GM23338 (cell line): ENCODE measurements around the gene DUSP7. TPM values are rescaled to one million over a fixed set of nuclear protein-coding genes. Genes with fewer than 3 reads are reported as not detected.

ENCODE experiments used
- ATAC-seq: fragments of 200-7000 bp; cut with Tn5 transposase; 3 replicates; pipeline ENCODE4 v1.9.1; 2020
- DNase-seq: peaks from one replicate; pipeline ENCODE4 v3.0.0-alpha.2; 2015; ENCODE audit warnings: low spot score
- H2AFZ ChIP-seq: fragments of 200-600 bp; sonication (generic); 2 replicates; pipeline ENCODE4 v1.8.0; 2016; ENCODE audit warnings: antibody characterized with exemption, mild to moderate bottlenecking, moderate library complexity
- H3F3A ChIP-seq: fragments of 200-600 bp; sonication (generic); replicated peaks from 2 replicates; pipeline ENCODE4 v1.8.0; 2017; ENCODE audit warnings: antibody characterized with exemption, mixed run types, low read depth
- H3K27ac ChIP-seq: fragments of 200-600 bp; sonication (generic); 2 replicates; pipeline ENCODE4 v1.6.1; 2016; ENCODE audit warnings: low read depth
- H3K27me3 ChIP-seq: fragments of 200-600 bp; sonication (generic); 2 replicates; pipeline ENCODE4 v1.8.0; 2016; ENCODE audit warnings: mild to moderate bottlenecking, mixed run types, moderate library complexity; ENCODE audit not compliant: insufficient read depth
- H3K36me3 ChIP-seq: fragments of 200-600 bp; sonication (generic); 2 replicates; pipeline ENCODE4 v1.8.0; 2016; ENCODE audit warnings: mild to moderate bottlenecking; ENCODE audit not compliant: insufficient read depth
- H3K4me1 ChIP-seq: fragments of 200-600 bp; sonication (generic); 2 replicates; pipeline ENCODE4 v1.8.0; 2016; ENCODE audit warnings: mild to moderate bottlenecking, moderate library complexity; ENCODE audit not compliant: insufficient read depth
- H3K4me2 ChIP-seq: fragments of 200-600 bp; sonication (generic); 2 replicates; pipeline ENCODE4 v1.7.1; 2017; ENCODE audit warnings: mixed run types
- H3K4me3 ChIP-seq: fragments of 200-600 bp; sonication (generic); 2 replicates; pipeline ENCODE4 v1.6.1; 2016; ENCODE audit warnings: mixed run types
- H3K79me2 ChIP-seq: fragments of 200-600 bp; sonication (generic); replicated peaks from 2 replicates; pipeline ENCODE4 v1.8.0; 2017; ENCODE audit warnings: mild to moderate bottlenecking; ENCODE audit not compliant: insufficient read depth
- H3K9me2 ChIP-seq: fragments of 200-600 bp; sonication (generic); 2 replicates; pipeline ENCODE4 v1.8.0; 2017; ENCODE audit not compliant: insufficient read depth
- H4K20me1 ChIP-seq: fragments of 200-600 bp; sonication (generic); replicated peaks from 2 replicates; pipeline ENCODE4 v1.8.0; 2017; ENCODE audit warnings: mild to moderate bottlenecking; ENCODE audit not compliant: insufficient read depth
- H3K27ac Mint-ChIP-seq: 2 replicates; pipeline ENCODE4 v1.8.0; 2020; ENCODE audit warnings: inconsistent platforms, mild to moderate bottlenecking, moderate library complexity, mixed read lengths
- H3K27me3 Mint-ChIP-seq: 3 replicates; pipeline ENCODE4 v1.8.0; 2022; ENCODE audit warnings: low read depth, mild to moderate bottlenecking, moderate library complexity, mixed read lengths, inconsistent platforms; ENCODE audit not compliant: insufficient read depth, poor library complexity
- H3K36me3 Mint-ChIP-seq: 3 replicates; pipeline ENCODE4 v1.8.0; 2021; ENCODE audit warnings: low read depth, mild to moderate bottlenecking, inconsistent platforms, moderate library complexity, mixed read lengths
- H3K4me1 Mint-ChIP-seq: 3 replicates; pipeline ENCODE4 v1.8.0; 2020; ENCODE audit warnings: mild to moderate bottlenecking, inconsistent platforms, mixed read lengths
- H3K4me3 Mint-ChIP-seq: 3 replicates; pipeline ENCODE4 v1.8.0; 2021; ENCODE audit warnings: moderate library complexity, mild to moderate bottlenecking, inconsistent platforms, mixed read lengths
- H3K9me3 Mint-ChIP-seq: 3 replicates; pipeline ENCODE4 v1.8.0; 2020; ENCODE audit warnings: moderate library complexity, mild to moderate bottlenecking, inconsistent platforms, mixed read lengths
- CREB1 ChIP-seq: fragments of 250-450 bp; sonication (Bioruptor Pico); IDR thresholded peaks from 2 replicates; pipeline ENCODE4 v1.5.0; 2020; ENCODE audit warnings: low read depth, mild to moderate bottlenecking, moderate library complexity
- CTCF ChIP-seq, 2 experiments: fragments of 200-600 bp in 1 of 2; sonication (generic) in 1 of 2; conservative IDR thresholded peaks; 2 replicates each; pipeline versions ENCODE4 v1.5.1 to v1.6.1; 2016 to 2017; ENCODE audit warnings: antibody characterized with exemption in 2 of 2, low read depth in 2 of 2, mild to moderate bottlenecking in 2 of 2, moderate library complexity in 1 of 2
- EZH2 ChIP-seq: fragments of 200-600 bp; sonication (generic); IDR thresholded peaks from one replicate; pipeline ENCODE4 v1.8.0; 2017; ENCODE audit warnings: antibody characterized with exemption, mild to moderate bottlenecking, low read depth; ENCODE audit not compliant: unreplicated experiment
- EZH2phosphoT487 ChIP-seq: fragments of 200-600 bp; sonication (generic); IDR thresholded peaks from one replicate; pipeline ENCODE4 v1.8.1; 2018; ENCODE audit warnings: antibody characterized with exemption; ENCODE audit not compliant: unreplicated experiment
- JUNB ChIP-seq: IDR thresholded peaks from one replicate; pipeline ENCODE4 v1.6.1; 2016; ENCODE audit warnings: antibody characterized with exemption; ENCODE audit not compliant: unreplicated experiment
- NANOG ChIP-seq: IDR thresholded peaks from 2 replicates; pipeline ENCODE4 v1.6.1; 2016; ENCODE audit warnings: antibody characterized with exemption, borderline replicate concordance
- POLR2AphosphoS5 ChIP-seq: IDR thresholded peaks from 2 replicates; pipeline ENCODE4 v1.6.1; 2016; ENCODE audit warnings: antibody characterized with exemption, low read depth
- STAT1 ChIP-seq: IDR thresholded peaks from one replicate; pipeline ENCODE4 v1.6.1; 2016; ENCODE audit warnings: antibody characterized with exemption; ENCODE audit not compliant: unreplicated experiment
- ZNF114 ChIP-seq: fragments of 250-450 bp; sonication (Bioruptor Pico); IDR thresholded peaks from 2 replicates; pipeline ENCODE4 v1.5.0; 2020; ENCODE audit warnings: mild to moderate bottlenecking, moderate library complexity
- ZNF331 ChIP-seq: fragments of 250-450 bp; sonication (Bioruptor Pico); IDR thresholded peaks from 2 replicates; pipeline ENCODE4 v1.5.0; 2020; ENCODE audit warnings: low read depth, mild to moderate bottlenecking, moderate library complexity
- ZNF462 ChIP-seq: fragments of 250-450 bp; sonication (Bioruptor Pico); IDR thresholded peaks from 2 replicates; pipeline ENCODE4 v1.5.0; 2020; ENCODE audit warnings: mild to moderate bottlenecking, moderate library complexity
- polyA plus RNA-seq: library from polyadenylated mRNA; unstranded; fragments of >200 nt; fragmentation: Nextera tagmentation; extraction: Ambion mirVana; gene quantifications from 2 replicates; pipeline ENCODE4 v1.2.1, GENCODE V29; 2016
- total RNA-seq: library from RNA; depleted of rRNA; stranded (reverse); fragments of >200 nt; shearing (Covaris generic); gene quantifications from 2 replicates; pipeline ENCODE4 v1.2.3, GENCODE V29; 2014
- TF ChIP-seq, protein P1 (sequence below): IDR thresholded peaks from 2 replicates; pipeline ENCODE4 v1.6.1; 2016; ENCODE audit warnings: antibody characterized with exemption
- TF ChIP-seq, protein P2 (sequence below): IDR thresholded peaks from one replicate; pipeline ENCODE4 v1.6.1; 2018; ENCODE audit warnings: antibody characterized with exemption; ENCODE audit not compliant: unreplicated experiment

Gene DUSP7
- total and polyA plus RNA-seq, 2 experiments from 2014 or later = 5.6 to 14.7 TPM

DNA sequence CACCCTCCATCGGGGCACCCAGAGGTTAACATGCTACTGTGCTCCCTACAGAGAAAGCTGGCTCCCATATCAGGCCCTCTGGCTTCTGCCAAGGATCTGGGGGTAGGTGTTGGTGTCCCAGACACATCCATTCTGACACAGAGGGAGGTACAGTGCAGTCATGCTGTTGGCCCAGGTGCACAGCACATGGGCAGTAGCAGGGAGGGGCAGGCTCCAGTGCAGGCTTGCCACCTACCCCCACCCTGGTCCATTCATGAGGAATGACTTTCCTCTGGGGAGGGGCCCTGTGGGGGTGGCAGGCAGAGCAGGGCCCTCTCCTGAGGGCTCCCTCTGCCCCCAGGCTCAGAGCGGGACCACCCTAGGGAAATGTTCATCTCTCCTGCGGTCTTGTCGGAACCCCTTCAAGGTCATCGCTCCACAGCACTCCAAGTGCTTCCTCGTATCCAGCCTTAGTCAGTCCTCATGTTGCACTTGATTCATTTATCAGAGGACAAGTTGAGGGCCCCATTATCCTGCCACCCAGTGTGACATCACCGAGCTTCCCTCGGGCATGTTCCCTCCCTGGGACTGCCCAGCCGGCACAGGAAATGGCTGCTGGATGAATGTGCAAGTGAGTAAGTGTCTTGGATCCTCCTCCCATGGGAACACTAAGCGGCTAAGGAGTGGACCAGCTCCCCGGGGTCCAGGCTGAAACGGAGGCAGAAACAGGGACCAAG is 10.0 kb downstream of the DUSP7 start:
- Mint-ChIP-seq H3K9me3 (peaks cover 3% of the 10 kb centered on the region; the same call in 1 of the 3 replicates), H3K27me3 (peaks cover 17% of the 10 kb centered on the region), H3K27ac (no peak overlapping the region), H3K36me3 (peaks cover 16% of the 10 kb centered on the region), H3K4me1 (peaks cover 13% of the 10 kb centered on the region), H3K4me3 (no peak overlapping the region)
- no peaks in the 10 kb centered on the region for H3K36me3 ChIP-seq
- no peaks in the 10 kb centered on the region for H4K20me1 ChIP-seq
- H3K27me3 ChIP-seq = no peaks in the 10 kb centered on the region
- no peak overlapping the region for H3K27ac ChIP-seq
- H3K4me2 ChIP-seq = no peak overlapping the region
- H3K4me1 ChIP-seq = no peaks in the 10 kb centered on the region
- H3K4me3 ChIP-seq = no peak overlapping the region
- TF ChIP-seq STAT1 (no peak), EZH2phosphoT487 (no peak), NANOG (no peak), CTCF (conservative IDR thresholded peaks at IDR 0.05; ENCODE audit: low read depth in 2 of 2) (no peak), POLR2AphosphoS5 (no peak), EZH2 (no peak), JUNB (no peak), ZNF114 (CRISPR knock-in tag) (no peak), ZNF462 (CRISPR knock-in tag) (no peak), CREB1 (CRISPR knock-in tag) (no peak), ZNF331 (CRISPR knock-in tag) (no peak)
- TF ChIP-seq, protein P1, sequence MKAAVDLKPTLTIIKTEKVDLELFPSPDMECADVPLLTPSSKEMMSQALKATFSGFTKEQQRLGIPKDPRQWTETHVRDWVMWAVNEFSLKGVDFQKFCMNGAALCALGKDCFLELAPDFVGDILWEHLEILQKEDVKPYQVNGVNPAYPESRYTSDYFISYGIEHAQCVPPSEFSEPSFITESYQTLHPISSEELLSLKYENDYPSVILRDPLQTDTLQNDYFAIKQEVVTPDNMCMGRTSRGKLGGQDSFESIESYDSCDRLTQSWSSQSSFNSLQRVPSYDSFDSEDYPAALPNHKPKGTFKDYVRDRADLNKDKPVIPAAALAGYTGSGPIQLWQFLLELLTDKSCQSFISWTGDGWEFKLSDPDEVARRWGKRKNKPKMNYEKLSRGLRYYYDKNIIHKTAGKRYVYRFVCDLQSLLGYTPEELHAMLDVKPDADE = no peak
- TF ChIP-seq, protein P2, sequence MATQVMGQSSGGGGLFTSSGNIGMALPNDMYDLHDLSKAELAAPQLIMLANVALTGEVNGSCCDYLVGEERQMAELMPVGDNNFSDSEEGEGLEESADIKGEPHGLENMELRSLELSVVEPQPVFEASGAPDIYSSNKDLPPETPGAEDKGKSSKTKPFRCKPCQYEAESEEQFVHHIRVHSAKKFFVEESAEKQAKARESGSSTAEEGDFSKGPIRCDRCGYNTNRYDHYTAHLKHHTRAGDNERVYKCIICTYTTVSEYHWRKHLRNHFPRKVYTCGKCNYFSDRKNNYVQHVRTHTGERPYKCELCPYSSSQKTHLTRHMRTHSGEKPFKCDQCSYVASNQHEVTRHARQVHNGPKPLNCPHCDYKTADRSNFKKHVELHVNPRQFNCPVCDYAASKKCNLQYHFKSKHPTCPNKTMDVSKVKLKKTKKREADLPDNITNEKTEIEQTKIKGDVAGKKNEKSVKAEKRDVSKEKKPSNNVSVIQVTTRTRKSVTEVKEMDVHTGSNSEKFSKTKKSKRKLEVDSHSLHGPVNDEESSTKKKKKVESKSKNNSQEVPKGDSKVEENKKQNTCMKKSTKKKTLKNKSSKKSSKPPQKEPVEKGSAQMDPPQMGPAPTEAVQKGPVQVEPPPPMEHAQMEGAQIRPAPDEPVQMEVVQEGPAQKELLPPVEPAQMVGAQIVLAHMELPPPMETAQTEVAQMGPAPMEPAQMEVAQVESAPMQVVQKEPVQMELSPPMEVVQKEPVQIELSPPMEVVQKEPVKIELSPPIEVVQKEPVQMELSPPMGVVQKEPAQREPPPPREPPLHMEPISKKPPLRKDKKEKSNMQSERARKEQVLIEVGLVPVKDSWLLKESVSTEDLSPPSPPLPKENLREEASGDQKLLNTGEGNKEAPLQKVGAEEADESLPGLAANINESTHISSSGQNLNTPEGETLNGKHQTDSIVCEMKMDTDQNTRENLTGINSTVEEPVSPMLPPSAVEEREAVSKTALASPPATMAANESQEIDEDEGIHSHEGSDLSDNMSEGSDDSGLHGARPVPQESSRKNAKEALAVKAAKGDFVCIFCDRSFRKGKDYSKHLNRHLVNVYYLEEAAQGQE = no peak
- H3K9me2 ChIP-seq = no peaks in the 10 kb centered on the region
- ATAC-seq (no peak), DNase-seq (no peak)
- no peak overlapping the region for H2AFZ ChIP-seq
- no peaks in the 10 kb centered on the region for H3K79me2 ChIP-seq
- H3F3A ChIP-seq = no peaks in the 10 kb centered on the region
